GM12872 (cell line): Measurements from ENCODE around the gene KATNB1.

Experiments
- TF ChIP-seq, protein P1 (sequence below): IDR thresholded peaks from 3 replicates; pipeline ENCODE4 v1.5.1; 2011; ENCODE audit warnings: low read depth, mild to moderate bottlenecking, low read length, moderate library complexity; ENCODE audit not compliant: insufficient read depth

KATNB1 gene

DNA sequence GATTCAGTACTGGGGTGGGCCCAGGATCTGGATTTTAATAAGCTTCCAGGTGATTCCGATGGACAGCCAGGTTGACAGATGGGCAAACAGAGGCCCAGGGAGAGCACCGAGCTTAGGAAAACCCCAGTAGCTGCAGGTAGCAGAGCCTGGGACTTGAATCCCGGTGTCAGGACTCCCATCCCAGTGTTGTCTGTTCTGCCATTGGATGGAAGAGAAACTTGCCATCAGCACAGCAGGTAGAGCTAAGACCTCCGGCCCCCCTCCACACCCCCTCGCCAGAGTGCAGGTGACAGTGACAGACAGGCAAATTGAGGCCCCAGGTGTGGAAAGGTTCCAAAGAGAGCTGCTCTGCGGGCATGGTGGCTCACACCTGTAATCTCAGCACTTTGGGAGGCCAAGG is 12.4 kb downstream of the KATNB1 start:
- TF ChIP-seq, protein P1, sequence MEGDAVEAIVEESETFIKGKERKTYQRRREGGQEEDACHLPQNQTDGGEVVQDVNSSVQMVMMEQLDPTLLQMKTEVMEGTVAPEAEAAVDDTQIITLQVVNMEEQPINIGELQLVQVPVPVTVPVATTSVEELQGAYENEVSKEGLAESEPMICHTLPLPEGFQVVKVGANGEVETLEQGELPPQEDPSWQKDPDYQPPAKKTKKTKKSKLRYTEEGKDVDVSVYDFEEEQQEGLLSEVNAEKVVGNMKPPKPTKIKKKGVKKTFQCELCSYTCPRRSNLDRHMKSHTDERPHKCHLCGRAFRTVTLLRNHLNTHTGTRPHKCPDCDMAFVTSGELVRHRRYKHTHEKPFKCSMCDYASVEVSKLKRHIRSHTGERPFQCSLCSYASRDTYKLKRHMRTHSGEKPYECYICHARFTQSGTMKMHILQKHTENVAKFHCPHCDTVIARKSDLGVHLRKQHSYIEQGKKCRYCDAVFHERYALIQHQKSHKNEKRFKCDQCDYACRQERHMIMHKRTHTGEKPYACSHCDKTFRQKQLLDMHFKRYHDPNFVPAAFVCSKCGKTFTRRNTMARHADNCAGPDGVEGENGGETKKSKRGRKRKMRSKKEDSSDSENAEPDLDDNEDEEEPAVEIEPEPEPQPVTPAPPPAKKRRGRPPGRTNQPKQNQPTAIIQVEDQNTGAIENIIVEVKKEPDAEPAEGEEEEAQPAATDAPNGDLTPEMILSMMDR: no peak

DNA sequence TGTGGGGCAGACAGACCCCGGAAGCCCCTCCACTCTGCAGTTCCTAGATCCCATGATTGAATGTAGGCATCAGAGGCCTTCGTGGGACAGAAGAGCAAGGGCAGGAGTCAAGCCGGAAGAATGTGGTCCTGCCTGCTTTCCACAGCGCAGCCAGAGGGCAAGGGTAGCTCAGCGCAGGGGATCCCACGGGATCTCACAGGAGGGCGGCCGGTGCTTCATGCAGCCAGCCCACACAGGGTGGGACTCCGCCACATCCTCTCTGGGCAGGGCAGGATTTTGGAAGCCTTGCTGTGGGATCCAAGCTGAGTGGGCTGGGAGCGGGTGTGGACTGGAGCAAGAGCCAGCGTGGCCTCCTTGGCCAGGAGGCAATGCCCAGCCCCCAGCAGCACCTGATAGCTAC is 13.0 kb downstream of the KATNB1 start:
- TF ChIP-seq, protein P1: no peak

DNA sequence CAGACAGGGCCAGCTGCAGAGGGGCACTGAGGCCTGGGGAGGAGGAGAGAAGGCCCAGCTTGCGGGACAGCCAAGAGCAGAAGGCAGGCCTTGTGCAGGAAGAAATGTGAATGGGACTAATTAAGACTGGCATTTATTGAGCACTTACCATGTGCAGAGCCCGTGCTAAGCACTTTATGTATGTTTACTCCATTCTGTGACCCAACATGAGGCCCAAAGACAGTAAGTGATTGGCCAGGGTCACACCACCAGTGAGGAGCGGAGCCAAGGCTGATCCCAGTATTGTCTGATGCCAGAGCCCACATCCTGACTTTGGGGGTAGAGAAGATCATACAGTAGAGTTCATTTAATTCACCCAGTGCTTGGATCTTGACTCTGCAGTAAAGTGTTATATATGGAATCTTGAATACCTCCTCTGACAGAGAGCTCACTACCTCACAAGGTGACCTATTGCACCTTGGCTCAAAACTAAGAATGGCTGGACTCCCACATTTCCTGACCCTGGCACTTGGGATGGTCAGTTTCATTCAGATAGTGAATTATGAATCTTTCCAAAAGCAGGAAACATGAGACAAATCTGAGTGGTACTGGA is 13.6 kb downstream of the KATNB1 start:
- TF ChIP-seq, protein P1: no peak

DNA sequence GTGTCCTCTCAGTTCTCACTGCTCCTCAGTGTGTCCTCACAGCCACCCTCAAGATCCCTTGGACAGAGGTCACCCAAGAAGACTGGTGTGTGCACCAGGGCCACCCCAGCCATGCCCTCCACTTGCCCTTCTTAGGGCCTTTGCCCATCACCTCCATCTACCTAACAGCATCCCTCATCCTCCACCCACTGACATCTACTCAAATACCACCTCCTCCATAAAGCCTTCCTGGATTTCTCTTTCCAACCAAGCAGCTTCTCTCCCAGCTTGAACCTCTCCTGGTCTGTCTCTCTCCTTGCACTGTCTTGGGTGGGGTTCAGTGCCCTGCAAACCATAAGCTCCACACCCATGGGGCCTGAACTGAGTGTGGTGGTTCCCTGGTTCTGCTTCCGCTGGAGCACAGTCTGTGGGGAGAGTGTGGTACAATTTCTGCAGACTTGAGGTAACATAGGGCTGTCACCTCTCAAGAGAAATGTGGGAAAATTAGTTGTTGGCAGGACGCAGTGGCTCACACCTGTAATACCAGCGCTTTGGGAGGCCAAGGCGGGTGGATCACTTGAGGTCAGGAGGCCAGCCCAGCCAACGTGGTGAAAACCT is 14.4 kb downstream of the KATNB1 start:
- TF ChIP-seq, protein P1: no peak

DNA sequence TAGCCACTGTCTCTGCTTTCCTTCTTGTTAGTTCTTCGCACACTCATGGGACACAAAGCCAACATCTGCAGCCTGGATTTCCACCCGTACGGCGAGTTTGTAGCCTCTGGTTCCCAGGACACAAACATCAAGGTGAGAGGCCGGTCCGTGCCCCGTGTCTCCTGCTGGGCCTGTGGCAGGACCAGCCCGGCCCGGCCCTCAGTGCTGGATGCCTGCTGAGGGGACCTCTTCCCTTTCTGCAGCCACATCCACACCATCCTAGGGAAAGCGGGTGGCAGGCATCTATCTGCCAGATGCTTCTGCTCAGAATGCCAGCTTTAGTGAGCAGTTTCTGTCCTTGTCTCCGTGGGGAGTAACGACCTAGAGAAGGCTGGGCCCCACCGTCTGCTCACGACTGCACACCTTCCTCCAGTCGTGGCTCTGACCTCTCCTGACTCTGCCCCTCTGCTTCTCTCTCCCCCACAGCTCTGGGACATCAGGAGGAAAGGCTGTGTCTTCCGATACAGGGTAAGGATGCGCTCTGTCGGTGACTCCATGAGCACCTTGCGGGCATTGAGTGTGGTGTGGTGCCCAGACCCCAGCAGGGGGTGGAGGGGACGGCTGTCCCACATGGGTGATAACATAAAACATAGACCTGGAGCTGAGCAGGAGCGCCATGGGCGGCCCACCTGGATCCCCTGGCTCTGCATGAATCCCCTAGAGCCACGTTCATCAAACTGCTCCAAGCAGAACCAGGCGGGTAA is 15.4 kb downstream of the KATNB1 start:
- TF ChIP-seq, protein P1: no peak

DNA sequence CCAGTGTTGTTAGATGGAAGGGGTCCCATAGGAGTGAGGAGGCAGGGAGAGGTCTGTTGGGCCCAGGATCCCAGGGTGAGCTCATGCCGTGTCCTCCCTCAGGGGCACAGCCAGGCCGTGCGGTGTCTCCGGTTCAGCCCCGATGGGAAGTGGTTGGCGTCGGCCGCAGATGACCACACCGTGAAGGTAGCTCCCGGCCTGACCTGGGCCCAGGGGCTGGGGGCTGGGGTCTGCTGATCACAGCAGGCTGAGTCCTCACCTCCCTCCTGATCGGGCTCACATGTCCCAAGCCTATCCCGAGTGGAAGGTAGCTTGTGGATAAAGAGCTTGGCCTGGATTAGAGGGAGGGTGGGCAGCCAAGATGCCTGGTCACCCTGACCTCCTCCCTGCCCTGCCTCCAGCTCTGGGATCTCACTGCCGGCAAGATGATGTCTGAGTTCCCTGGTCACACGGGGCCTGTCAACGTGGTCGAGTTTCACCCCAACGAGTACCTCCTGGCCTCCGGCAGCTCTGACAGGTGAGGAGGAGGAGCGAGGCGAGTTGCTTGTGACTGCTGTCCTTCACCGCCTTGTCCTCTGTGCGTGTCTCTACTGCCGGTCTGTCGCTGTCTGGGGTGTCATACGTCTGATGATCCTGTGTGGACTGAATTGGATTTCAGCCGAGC is 16.1 kb downstream of the KATNB1 start:
- TF ChIP-seq, protein P1: no peak

DNA sequence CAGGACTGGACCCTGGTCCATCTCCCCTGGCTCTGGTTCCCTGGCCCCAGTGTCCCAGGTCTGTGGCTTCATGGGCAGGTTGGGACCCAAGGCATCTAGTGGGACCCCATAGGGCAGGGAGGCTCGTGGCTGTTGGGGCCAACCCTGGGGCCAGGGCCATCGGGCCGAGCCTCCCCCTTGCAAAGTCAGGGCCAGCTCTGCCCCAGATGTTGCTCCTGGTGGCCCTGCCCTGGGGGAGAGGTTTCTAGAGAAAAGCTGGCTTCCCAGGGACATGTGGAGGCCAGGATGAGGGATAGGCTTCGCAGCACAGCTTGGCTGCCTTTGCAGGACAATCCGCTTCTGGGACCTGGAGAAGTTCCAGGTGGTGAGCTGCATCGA is 16.6 kb downstream of the KATNB1 start:
- TF ChIP-seq, protein P1: no peak
